Mesendoderm (in vitro differentiated cells): ENCODE results near the gene SMARCC2.
A peak's percentile ranks its signal among the peaks of the same experiment; 100 is the strongest.
"Not testable (repeated sequence)": the region's sequence is repeated elsewhere in the genome, so short reads cannot be mapped to it uniquely, and the experiment has no call there.

ENCODE experiments used
- DNase-seq: peaks from one replicate; pipeline ENCODE4 v3.0.0; 2013
- H2AK5ac ChIP-seq: 2 replicates; pipeline ENCODE4 v1.6.1; 2013; ENCODE audit warnings: low read length, inconsistent platforms
- H2BK120ac ChIP-seq: 2 replicates; pipeline ENCODE4 v1.6.1; 2013; ENCODE audit warnings: low read depth, mild to moderate bottlenecking, low read length, moderate library complexity, mixed read lengths
- H2BK15ac ChIP-seq: replicated peaks from 2 replicates; pipeline ENCODE4 v1.6.1; 2013; ENCODE audit warnings: low read depth, mild to moderate bottlenecking, moderate library complexity
- H2BK5ac ChIP-seq: 2 replicates; pipeline ENCODE4 v1.6.1; 2013; ENCODE audit warnings: low read length, inconsistent platforms
- H3K18ac ChIP-seq: 2 replicates; pipeline ENCODE4 v1.6.1; 2013; ENCODE audit warnings: mild to moderate bottlenecking, low read length, mixed read lengths
- H3K23ac ChIP-seq: one replicate; pipeline ENCODE4 v1.6.1; 2013; ENCODE audit warnings: low read length
- H3K27ac ChIP-seq: 2 replicates; pipeline ENCODE4 v1.5.1; 2013; ENCODE audit warnings: low read depth, mild to moderate bottlenecking, inconsistent platforms, low read length, moderate library complexity
- H3K27me3 ChIP-seq: 2 replicates; pipeline ENCODE4 v1.6.1; 2013; ENCODE audit warnings: low read length, control low read depth, mild to moderate bottlenecking, inconsistent platforms; ENCODE audit not compliant: insufficient read depth, poor library complexity
- H3K36me3 ChIP-seq: 2 replicates; pipeline ENCODE4 v1.6.1; 2013; ENCODE audit warnings: low read length, inconsistent platforms; ENCODE audit not compliant: control insufficient read depth, insufficient read depth
- H3K4ac ChIP-seq: one replicate; pipeline ENCODE4 v1.6.1; 2013; ENCODE audit warnings: low read depth, mild to moderate bottlenecking, low read length, moderate library complexity
- H3K4me1 ChIP-seq: 2 replicates; pipeline ENCODE4 v1.6.1; 2013; ENCODE audit warnings: low read depth, low read length, inconsistent platforms; ENCODE audit not compliant: control insufficient read depth
- H3K4me2 ChIP-seq: 2 replicates; pipeline ENCODE4 v1.6.1; 2013; ENCODE audit warnings: low read length
- H3K4me3 ChIP-seq: 2 replicates; pipeline ENCODE4 v1.5.1; 2013; ENCODE audit warnings: mild to moderate bottlenecking, low read length
- H3K56ac ChIP-seq: one replicate; pipeline ENCODE4 v1.6.1; 2013; ENCODE audit warnings: low read length
- H3K79me1 ChIP-seq: 2 replicates; pipeline ENCODE4 v1.6.1; 2013; ENCODE audit warnings: low read length, inconsistent platforms
- H3K79me2 ChIP-seq: 2 replicates; pipeline ENCODE4 v1.6.1; 2013; ENCODE audit warnings: mild to moderate bottlenecking, low read length; ENCODE audit not compliant: control insufficient read depth, insufficient read depth
- H3K9ac ChIP-seq: 2 replicates; pipeline ENCODE4 v1.6.1; 2013; ENCODE audit warnings: low read length, inconsistent platforms
- H4K5ac ChIP-seq: one replicate; pipeline ENCODE4 v1.6.1; 2013; ENCODE audit warnings: low read length
- H4K8ac ChIP-seq: one replicate; pipeline ENCODE4 v1.6.1; 2013; ENCODE audit warnings: low read depth, mild to moderate bottlenecking, control low read depth, low read length, moderate library complexity
- WGBS: extraction: QIAGEN DNeasy Blood & Tissue Kit; methylation state at CpG from one replicate; pipeline ENCODE4 v1.1.7; 2013; ENCODE audit warnings: low lambda C conversion rate, missing lambda C conversion rate; ENCODE audit not compliant: insufficient coverage; ENCODE audit errors: extremely low coverage; 5-methylcytosine and 5-hydroxymethylcytosine counted together

Gene SMARCC2

DNA sequence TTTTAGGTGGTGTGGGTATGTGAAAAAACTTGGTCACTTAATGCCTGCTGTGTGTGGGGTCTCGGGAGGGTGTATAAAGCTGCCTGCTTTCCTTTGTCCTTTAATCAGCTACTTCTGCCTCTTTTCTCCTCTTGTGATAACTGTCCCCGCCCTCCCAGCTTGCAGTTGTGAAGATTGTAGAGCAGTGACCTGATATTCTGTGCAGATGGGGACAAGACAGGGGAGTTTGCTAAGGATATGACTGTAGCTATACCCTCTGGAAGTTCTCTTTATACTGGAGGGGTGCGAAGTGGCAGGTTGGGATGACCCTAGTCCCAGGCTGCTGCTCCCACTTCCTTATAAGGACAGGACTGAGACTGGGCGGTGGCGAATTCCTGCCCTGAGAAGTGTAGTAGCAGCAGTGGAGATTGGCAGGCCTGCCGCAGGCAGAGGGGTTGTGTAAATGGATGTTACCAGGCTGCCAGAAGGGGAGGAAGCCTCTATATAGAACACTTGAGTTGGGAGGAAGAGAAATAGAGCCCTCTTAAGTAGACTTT lies 30.3 kb downstream of the SMARCC2 start:
- Histone ChIP-seq H2BK15ac (no peak overlapping the region), H3K79me2 (peaks cover 28% of the 10 kb centered on the region), H2BK5ac (peak overlapping the region; percentile 81), H3K9ac (peak overlapping the region; percentile 100), H4K8ac (no peak overlapping the region), H2BK120ac (no peak overlapping the region), H3K18ac (peak overlapping the region; percentile 85), H3K4me3 (peak overlapping the region; percentile 99), H4K5ac (no peak overlapping the region), H3K4me1 (peaks cover 17% of the 10 kb centered on the region), H3K4ac (peak overlapping the region; percentile 99), H3K23ac (peak overlapping the region; percentile 92), H3K36me3 (peaks cover 14% of the 10 kb centered on the region), H3K27me3 (no peaks in the 10 kb centered on the region), H3K27ac (peak overlapping the region; percentile 83), H3K56ac (peak overlapping the region; percentile 100), H3K4me2 (peak overlapping the region; percentile 95), H3K79me1 (peaks cover 10% of the 10 kb centered on the region), H2AK5ac (peak overlapping the region; percentile 92)
- WGBS, result no CpG with 5 or more reads among the region's 6 CpGs
- peak; percentile 89 for DNase-seq

- H3K18ac ChIP-seq, result peak within 1 kb of the TSS; percentile 85
- peak within 1 kb of the TSS; percentile 97 for H3K23ac ChIP-seq
- peaks cover 14% of the 10 kb centered on the region for H3K36me3 ChIP-seq
These were observed 31.0 kb downstream of the SMARCC2 start, which contains the start of gene MYL6 for GRCh38 chr12:56158029-56158925. TSS of gene MYL6 (plus strand) at chr12:56158359. CDS start at chr12:56158402, 43 bp downstream.

DNA sequence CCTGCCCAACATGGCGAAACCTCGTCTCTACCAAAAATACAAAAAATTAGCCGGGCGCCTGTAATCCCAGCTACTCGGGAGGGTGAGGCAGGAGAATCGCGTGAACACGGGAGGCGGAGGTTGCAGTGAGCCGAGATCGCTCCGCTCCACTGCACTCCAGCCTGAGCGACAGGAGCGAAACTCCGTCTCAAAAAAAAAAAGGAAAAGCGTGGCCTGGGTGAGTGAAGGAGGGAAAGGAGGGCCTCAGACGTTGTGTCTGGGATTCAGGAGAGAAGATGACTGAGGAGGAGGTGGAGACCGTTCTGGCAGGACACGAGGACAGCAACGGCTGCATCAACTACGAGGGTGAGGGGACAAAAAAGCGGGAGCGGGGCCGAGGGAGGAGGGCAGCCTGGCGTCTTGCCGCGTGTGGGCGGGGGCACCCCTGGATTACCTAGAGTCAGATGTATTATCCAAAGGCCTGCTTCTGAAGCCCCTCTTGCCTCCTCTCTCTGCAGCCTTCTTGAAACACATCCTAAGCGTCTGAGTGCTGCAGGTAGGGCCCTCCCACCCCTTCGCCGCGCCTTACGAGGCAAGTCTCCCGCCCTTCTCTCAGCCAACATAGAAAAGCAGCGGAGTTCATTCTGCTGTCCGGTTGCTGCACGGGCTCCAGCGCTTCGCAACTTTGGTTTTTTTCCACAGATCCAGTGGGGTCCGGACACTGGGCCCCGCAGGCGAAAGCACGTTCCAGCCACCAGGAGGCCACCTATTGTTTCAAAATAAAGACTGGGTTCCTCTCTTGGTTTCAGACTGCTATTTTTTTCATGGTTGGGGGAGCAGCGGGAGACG lies 31.9 kb downstream of the SMARCC2 start:
- Histone ChIP-seq H4K8ac (no peak overlapping the region), H3K23ac (peak overlapping the region; percentile 74), H3K79me1 (peaks cover 13% of the 10 kb centered on the region), H3K4me3 (peak overlapping the region; percentile 27), H3K56ac (peak overlapping the region; percentile 94), H3K4ac (peak overlapping the region; percentile 85), H3K36me3 (peaks cover 11% of the 10 kb centered on the region), H4K5ac (no peak overlapping the region), H2BK5ac (peak overlapping the region; percentile 23), H3K9ac (peak overlapping the region; percentile 87), H3K4me1 (peaks cover 18% of the 10 kb centered on the region), H3K27me3 (no peaks in the 10 kb centered on the region), H3K27ac (peak overlapping the region; percentile 65), H2BK120ac (no peak overlapping the region), H3K79me2 (peaks cover 31% of the 10 kb centered on the region), H3K18ac (peak overlapping the region; percentile 73), H2AK5ac (no peak overlapping the region), H2BK15ac (no peak overlapping the region), H3K4me2 (peak overlapping the region; percentile 46)
- peak; percentile 96 for DNase-seq
- no CpG with 5 or more reads among the region's 45 CpGs for WGBS

More at GRCh38 chr12:56158029-56158925, 31.0 kb downstream of the SMARCC2 start, which contains the start of gene MYL6:
- peak within 1 kb of the TSS; percentile 95 for H3K4me2 ChIP-seq
- H4K8ac ChIP-seq, result no peak within 1 kb of the TSS
- peak within 1 kb of the TSS; percentile 100 for H3K56ac ChIP-seq
- peaks cover 30% of the 10 kb centered on the region for H3K79me2 ChIP-seq
- H3K79me1 ChIP-seq, result peaks cover 12% of the 10 kb centered on the region
- peak within 1 kb of the TSS; percentile 99 for H3K4me3 ChIP-seq
- H3K9ac ChIP-seq, result peak within 1 kb of the TSS; percentile 100
- no peak within 1 kb of the TSS for H2BK120ac ChIP-seq
- H3K27me3 ChIP-seq, result no peaks in the 10 kb centered on the region
- peak within 1 kb of the TSS; percentile 51 for H4K5ac ChIP-seq
- no peak within 1 kb of the TSS for H2BK15ac ChIP-seq
- H2AK5ac ChIP-seq, result peak within 1 kb of the TSS; percentile 92
- H3K4me1 ChIP-seq, result peaks cover 19% of the 10 kb centered on the region
- peak within 1 kb of the TSS; percentile 99 for H3K4ac ChIP-seq
- H3K27ac ChIP-seq, result peak within 1 kb of the TSS; percentile 83
- peak within 1 kb of the TSS; percentile 95 for H2BK5ac ChIP-seq
- no CpG with 5 or more reads among the region's 30 CpGs for WGBS
- peak; percentile 99 for DNase-seq

DNA sequence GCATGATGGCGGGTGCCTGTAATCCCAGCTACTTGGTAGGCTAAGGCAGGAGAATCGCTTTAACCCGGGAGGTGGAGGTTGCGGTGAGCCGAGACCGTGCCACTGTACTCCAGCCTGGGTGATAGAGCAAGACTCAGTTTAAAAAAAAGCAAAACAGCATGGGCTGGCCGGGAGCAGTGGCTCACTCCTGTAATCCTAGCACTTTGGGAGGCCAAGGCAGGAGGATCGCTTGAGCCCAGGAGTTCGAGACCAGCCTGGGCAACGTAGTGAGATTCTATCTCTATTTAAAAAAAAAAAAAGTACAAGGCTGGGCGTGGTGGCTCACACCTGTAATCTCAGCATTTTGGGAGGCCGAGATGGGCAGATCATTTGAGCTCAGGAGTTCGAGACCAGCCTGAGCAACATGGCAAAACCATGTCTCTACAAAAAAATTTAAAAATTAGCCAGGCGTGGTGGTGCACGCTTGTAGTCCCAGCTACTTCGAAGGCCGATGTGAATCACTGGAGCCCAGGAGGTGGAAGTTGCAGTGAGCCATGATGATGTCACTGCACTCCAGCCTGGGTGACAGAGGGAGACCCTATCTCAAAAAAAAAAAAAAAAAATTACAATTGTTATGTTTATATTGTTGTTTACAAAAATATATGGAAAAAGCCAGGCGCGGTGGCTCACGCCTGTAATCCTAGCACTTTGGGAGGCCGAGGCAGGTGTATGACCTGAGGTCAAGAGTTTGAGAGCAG lies 32.7 kb downstream of the SMARCC2 start:
- H4K8ac ChIP-seq, H3K36me3 ChIP-seq, H3K4me2 ChIP-seq, H2BK120ac ChIP-seq, H3K4me3 ChIP-seq, H3K27me3 ChIP-seq, H3K18ac ChIP-seq, H3K23ac ChIP-seq, H3K4ac ChIP-seq, DNase-seq, H2BK5ac ChIP-seq, H4K5ac ChIP-seq, H2AK5ac ChIP-seq, H2BK15ac ChIP-seq: not testable (repeated sequence)
- peaks cover 12% of the 10 kb centered on the region for H3K79me1 ChIP-seq
- peaks cover 14% of the 10 kb centered on the region for H3K4me1 ChIP-seq
- H3K56ac ChIP-seq, result peak overlapping the region; percentile 94
- peak overlapping the region; percentile 65 for H3K27ac ChIP-seq
- no CpG with 5 or more reads among the region's 21 CpGs for WGBS
- peak overlapping the region; percentile 87 for H3K9ac ChIP-seq
- peaks cover 31% of the 10 kb centered on the region for H3K79me2 ChIP-seq

GRCh38 chr12:56155256-56155845 lies 33.9 kb downstream of the SMARCC2 start:
- no peak overlapping the region for H3K18ac ChIP-seq
- WGBS, result no CpG with 5 or more reads among the region's 11 CpGs
- H2BK5ac ChIP-seq, result no peak overlapping the region
- no peaks in the 10 kb centered on the region for H3K27me3 ChIP-seq
- H3K9ac ChIP-seq, result no peak overlapping the region
- H3K36me3 ChIP-seq, result peaks cover 5% of the 10 kb centered on the region
- no peak overlapping the region for H4K5ac ChIP-seq
- no peak overlapping the region for H2BK15ac ChIP-seq
- no peak overlapping the region for H3K27ac ChIP-seq
- no peak for DNase-seq
- H2AK5ac ChIP-seq, result no peak overlapping the region
- H3K4me1 ChIP-seq, result peaks cover 11% of the 10 kb centered on the region
- peaks cover 25% of the 10 kb centered on the region for H3K79me2 ChIP-seq
- no peak overlapping the region for H3K4ac ChIP-seq
- H2BK120ac ChIP-seq, result no peak overlapping the region
- H4K8ac ChIP-seq, result no peak overlapping the region
- no peak overlapping the region for H3K23ac ChIP-seq
- no peak overlapping the region for H3K4me3 ChIP-seq
- no peak overlapping the region for H3K4me2 ChIP-seq
- H3K79me1 ChIP-seq, result peaks cover 12% of the 10 kb centered on the region
- H3K56ac ChIP-seq, result no peak overlapping the region
